HS-5 (cell line): ENCODE results near the gene PI3.
"Not testable (repeated sequence)": the region's sequence is repeated elsewhere in the genome, so short reads cannot be mapped to it uniquely, and the experiment has no call there.

Source experiments
- DNase-seq: peaks from one replicate; pipeline ENCODE4 v3.0.0-alpha.2; 2012; ENCODE audit warnings: low read depth

Gene PI3, protein sequence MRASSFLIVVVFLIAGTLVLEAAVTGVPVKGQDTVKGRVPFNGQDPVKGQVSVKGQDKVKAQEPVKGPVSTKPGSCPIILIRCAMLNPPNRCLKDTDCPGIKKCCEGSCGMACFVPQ

DNA sequence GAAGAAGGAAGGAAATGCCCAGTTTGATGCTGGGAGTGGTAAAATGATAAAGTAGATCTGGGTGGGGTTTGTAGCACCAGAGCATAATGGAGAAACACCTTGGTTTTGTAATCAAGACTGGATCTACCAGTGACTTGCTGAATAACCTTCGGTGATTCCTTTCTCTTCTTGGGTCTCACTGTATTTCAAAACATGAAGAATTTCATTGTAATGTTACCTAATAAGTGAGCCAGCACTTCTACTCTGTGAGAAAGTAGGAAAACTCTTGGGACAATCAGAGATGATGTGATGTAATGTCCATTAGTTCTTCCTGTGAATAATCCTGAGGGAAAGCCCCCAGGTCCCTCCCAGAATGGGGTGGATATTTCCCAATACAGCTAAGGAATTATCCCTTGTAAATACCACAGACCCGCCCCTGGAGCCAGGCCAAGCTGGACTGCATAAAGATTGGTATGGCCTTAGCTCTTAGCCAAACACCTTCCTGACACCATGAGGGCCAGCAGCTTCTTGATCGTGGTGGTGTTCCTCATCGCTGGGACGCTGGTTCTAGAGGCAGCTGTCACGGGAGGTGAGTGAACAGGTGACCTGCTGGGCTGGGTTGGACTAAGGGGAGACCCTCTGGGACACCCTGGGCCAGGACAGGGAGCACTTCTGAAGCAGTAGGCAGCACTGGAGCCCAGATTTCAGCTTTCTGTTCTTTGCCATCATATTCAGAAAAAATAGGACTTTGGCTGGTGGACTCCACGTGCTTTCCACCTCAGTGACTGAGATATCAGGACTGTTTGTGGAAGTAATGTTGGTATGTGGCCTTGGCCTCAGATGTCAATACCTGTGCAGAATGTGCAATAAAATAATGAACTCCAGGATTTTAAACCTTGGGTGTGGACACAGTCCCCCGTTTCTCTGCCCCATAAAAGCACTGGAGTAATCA, at the start of gene PI3:
TSS of gene PI3 (plus strand) at position 469 of the 931 bp plus-strand sequence. CDS start at position 490, 21 bp downstream.
- peak; percentile 45 for DNase-seq

DNA sequence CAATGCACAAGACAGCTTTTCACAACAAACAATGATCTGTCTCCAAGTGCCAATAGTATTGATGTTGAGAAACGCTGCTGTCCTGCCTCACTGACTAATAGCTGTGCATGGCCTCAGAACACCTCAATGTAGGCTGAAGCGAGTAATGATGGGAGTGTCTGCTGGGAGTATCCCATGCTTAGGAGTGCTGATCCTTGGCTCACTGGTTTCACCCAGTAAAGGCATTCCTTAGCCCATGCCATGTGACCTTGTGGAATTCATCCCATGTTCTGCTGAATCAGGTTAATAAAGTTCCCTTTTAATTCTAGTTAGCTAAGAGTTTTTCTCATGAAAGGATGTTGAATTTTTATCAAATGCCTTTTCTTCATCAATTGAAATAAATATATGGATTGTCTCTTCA, 46.6 kb upstream of the PI3 start:
- DNase-seq: peak; percentile 69

DNA sequence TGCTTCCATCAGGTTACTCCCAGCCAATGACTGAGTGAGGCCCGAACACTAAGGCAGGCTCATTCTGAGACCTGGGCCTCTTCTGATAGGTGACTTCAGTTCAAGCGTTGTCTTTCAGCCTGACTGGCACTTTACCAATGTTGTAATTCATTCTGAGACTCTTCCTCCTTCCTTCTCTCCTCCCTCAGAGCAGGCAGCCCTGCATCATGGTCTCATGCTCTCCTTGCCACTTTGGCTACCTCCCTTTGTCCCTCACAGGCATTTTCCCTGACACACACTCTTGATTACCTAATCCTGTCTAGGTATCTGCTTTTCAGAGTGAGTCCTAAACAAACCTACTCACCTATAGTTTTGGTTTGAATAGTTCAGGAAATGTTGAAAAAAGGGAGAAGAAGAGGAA, 37.8 kb upstream of the PI3 start:
- DNase-seq: no peak

DNA sequence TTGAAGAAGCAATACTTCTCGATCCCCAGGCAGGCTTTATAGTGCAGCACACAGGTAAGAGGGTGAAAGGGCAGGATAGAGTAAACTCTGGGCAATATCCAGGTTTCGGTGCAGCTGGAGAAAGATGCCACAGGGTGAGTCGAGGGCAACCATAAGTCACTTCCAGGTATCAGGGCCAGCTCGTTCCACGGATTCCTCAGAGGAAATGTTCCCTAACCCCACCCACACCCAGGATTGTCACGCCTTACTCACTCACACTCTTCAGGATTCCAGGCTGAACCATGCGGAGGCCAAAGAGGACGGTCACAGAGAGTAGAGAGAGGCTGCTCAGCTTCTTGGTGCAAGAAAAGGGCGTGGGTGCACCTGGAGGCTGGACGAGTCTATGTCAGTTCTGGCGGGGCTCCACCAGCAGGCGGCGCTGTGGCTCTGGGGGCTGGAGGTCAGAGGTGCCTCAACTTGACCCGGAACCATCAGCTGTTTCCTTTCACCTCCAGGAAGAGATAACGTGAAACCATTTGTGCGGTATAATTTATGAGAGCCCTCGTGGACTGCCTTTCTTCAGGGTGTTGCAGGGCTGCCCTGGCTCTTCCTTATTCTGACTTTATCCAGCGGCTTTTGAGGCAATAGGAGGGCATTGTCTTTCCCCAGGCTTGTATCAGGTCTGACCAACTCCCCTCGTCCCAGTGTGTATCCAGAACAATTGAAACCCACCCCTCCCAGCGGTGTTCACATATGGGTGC, 36.0 kb upstream of the PI3 start:
- no peak for DNase-seq

DNA sequence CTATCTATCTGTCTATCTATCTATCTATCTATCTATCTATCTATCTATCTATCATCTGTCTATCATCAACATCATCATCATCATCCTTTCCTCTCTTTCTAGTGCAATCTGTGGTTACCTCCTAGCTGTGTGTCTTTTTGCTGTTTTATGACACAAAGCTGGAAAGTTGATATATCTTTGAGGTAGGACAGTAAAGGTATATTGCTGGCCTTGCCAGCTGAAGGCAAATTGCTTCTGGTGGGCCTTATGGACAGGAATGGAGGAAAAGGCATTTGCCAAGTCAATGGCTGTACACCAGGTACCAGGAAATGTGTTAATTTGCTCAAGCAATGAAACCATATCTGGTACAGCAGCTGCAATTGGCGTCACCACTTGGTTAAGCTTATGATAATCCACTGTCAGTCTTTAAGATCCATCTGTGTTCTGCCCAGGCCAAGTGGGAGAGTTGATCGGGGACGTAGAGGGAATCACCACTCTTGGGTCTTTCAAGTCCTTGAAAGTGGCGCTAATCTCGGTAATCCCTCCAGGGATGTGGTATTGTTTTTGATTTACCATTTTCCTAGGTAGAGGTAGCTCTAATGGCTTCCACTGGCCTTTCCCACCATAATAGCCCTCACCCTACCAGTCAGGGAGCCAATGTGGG, 34.8 kb upstream of the PI3 start:
- not testable (repeated sequence) for DNase-seq

DNA sequence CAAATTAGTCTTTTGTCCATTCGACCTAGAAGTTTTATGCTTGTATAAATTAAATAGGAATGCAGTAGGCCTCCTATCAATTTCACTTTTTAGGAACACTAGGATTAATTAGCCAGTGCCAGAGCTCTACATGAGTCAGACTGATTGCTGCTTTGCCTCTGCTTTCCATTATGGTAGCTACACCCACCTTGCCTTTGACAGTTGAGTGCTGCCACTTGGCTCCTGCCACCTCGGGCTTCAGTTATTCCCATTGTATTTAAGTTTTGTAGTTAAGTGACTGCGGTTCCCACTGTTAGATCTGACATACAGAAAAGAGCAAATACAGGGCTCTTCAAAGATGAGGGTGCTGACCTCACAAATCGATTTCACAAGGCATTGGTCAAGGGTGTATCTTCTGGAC, 33.9 kb upstream of the PI3 start:
- no peak for DNase-seq

DNA sequence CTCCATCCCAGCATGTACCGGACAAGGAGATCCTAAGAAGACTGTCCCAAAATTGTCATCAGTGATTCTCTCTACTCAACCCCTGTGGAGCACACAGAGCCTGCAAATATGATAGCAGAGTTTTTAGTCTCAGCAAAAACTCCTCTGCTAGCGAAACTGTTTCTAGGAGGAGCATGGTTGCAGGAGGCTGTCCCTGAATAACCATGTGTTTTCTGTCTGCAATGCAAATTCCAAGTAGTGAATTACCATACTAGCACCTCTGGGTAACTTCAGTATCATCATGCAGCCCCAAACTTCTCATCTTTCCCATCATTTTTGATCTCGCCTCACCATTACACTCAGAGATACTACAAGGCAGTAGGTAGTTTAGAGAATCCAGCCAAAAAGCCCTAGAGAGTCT, 25.6 kb upstream of the PI3 start:
- DNase-seq: no peak

DNA sequence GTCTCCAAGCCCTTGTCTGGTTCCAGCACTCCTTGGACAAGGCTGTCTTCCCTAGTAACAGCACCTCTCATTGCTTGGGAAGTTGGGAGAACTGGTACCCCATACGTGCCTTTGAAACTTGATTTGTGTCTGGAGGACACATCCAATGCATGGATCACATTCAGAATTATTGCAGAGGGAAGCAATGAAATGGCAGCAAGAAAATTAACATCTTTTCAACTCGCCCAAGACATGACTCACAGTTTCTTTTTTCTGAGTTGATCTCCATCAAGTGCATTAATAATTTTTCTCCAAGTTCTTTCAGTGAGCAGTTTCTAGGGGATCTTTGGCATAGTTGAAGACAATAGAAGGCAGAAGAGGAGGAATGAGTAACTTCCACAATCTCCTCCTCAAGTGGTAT, 22.3 kb upstream of the PI3 start:
- DNase-seq: no peak

DNA sequence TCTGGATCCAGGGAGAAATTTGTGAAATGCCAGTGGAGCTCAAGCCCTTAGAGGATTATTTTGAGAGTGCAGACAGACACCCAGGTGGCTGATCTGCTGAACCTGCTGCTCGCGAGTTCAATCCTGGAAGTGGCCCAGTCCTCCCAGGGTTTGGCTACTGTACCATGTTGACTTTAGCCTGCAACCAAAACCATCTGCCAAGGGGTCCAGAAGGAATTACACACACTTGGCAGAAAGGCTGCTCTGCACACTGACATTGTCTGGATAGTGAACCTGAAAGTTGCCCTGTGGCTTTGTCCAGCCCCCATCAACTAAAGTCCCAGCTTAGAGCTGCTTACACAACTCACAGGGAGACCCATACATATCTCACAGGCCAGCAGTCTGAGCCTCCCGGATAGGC, 21.6 kb upstream of the PI3 start:
- DNase-seq: no peak

DNA sequence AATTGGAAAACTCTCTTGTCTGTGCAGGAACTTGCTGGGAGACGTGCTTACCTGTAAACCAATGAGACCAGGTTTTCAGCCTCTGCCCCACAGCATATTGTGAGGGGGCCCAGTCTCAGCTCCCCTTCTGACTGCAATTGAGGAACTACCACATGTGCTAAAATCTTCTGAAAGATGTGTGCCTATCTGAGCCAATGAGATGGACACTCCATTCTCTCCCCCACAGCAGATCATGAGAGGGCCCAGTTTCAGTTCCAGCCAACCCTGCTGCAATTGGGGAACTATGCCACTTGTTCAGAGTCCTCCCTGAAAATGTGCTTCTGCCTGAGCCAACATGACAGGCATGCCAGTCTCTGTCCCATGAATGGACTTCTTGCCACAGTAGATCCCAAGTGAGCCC, 20.9 kb upstream of the PI3 start:
- DNase-seq: no peak

DNA sequence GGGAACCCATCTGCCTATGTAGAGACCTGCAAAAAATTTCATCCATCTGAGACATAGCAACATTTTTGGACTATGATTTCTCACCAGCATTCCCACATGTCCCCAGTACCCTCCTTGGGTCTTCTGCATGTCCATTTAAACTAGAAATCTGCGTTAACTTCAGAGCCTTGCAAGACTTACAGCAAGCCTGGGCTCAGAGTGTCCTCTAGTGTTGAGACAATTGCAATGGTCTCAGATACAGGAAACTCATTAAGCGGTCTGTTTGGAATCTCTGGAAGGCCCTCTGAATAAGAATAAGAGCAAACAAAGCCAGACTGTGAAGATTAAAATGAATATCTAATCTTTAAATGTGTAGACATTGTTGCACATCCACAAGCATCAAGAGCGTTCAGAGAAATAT, 20.5 kb upstream of the PI3 start:
- DNase-seq: no peak

DNA sequence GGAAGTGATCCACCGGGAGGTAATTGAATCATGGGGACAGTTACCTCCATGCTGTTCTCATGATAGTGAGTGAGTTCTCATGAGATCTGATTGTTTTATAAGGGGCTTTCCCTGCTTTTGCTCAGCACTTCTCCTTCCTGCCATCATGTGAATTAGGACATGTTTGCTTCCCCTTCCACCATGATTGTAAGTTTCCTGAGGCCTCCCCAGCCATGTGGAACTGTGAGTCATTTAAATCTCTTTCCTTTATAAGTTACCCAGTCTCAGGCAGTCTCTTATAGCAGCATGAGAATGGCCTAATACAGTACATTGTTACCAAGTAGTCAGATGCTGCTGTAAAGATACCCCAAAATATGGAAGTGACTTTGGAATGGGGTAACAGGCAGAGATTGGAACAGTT, 19.9 kb upstream of the PI3 start:
- not testable (repeated sequence) for DNase-seq

DNA sequence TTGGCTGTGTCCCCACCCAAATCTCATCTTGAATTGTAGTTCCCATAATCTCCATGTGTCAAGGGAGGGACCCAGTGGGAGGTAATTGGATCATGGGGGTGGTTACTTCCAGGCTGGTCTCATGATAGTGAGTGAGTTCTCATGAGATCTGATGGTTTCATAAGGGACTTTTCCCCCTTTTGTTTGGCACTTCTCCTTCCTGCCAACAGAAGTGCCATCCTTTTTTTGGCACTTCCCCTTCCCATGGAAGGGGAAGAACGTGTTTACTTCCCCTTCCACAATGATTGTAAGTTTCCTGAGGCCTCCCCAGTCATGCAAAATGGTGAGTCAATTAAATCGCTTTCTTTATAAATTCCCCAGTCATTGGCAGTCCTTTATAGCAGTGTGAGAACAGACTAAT, 18.0 kb upstream of the PI3 start:
- no peak for DNase-seq

DNA sequence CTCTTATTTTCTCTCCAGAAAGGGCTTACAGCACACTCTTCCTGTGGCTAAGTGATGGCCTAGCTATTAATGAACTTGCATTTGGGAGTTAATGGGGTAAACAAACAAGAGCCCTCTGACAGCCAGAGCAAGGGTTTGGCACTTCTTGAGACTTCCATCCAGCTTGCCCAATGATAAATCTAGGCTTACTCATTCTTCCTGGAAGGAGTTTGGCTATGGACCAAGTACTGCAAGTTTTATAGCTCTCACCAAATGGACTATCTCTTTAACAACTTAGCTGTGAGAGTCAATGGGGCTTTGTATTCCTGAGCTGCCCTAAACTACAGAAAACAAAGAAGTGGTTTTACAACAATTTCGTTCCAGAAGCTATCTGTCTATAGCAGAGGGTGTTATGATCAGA, 16.7 kb upstream of the PI3 start:
- peak; percentile 65 for DNase-seq

DNA sequence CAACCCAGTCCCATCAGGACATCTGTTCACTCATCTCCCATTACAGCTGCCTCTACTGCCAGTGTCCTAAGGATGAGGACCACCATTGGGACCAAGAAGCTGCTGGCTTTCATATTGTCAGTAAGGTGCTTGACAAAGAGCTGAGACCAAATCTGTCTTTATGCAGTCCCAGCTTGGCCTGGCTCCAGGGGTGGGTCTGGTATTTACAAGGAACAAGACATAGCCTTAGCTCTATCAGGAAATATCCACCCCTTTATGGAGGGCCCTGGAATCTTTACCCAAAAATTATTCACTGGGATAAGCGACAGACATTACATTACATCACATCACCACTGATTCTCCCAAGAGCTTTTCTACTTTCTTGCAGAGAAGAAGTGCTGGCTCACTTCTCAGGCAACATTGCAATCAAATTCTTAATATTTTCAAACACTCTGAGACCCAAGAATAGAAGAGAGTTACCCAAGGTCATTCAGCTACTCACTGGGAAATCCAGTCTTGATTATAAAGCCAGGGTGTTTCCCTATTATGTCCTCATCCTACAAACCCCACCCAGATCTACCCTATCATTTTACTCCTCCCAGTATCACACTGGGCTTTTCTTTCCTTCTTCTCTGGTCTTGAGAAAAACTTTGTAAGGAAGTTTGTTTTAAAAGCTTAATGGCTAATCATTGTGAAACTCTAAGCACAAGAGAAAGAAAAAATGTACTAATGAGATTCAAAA, 11.5 kb upstream of the PI3 start:
- DNase-seq: no peak

DNA sequence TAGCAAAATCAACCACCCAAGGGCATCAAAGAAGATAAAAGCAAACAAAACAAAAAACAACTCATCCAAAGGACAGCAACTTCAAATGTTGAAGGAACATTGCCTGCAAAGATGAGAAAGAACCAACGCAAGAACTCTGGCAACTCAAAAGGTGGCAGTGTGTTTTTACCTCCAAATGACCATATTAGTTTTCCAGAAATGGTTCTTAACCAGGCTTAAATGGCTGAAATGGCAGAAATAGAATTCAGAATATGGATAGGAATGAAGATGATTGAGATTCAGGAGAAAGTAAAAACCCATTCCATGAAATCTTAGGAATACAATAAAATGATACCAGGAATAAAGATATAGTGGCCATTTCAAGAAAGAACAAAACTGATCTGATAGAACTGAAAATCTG, 9.8 kb upstream of the PI3 start:
- no peak for DNase-seq

DNA sequence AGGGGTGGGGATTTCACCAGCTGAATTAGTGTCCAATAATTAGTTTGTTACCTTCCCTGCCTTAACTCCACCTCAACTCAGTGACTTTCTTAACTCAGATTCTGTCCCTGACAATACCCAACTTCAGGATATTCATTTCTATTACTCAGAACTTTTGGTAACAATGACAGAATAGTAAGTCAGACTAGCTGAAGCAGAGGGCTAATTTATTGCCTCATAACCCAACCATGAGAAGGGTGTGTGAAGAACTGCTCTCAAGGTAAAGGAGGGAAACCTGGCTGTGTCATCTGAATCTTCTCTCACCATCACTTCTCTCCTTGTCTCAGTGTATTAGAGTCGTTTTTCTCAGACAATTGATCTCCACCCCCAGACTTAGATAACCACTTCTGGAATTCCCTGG, 1.2 kb upstream of the PI3 start:
- DNase-seq: no peak

DNA sequence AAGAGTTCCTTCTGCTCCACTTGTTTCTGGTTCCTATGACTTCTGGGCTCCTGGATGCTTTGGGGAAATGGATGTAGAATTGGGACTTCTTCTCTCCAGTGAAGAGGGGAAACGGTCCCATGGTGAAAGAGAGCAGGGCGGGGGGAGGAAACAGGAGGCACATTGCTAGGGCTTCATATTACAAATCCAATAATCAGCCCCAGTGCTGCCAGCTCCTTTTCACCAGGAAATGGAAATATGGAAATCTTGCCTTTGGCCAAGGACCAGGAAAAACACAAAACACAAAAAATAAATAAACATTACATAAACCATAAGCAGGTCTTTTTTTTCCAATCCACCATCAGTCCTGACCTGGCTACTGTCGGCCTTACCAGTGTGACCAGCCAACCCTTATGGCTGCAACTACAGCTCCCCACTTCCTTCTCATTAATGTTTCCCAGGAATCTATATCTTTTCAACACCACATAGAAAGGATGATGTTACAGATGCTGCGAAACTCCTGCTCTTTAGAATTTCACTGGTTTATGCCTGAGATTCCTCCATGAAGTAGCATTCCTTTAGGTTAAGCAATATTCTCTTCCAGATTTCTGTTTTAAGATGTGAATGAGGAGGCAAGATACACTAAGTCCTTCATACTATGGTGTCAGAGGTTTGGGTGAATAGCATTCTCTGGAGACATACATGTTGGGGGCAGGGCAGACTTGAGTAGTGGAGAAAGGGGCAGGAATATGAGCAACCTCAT, 2.0 kb downstream of the PI3 start:
- no peak for DNase-seq

DNA sequence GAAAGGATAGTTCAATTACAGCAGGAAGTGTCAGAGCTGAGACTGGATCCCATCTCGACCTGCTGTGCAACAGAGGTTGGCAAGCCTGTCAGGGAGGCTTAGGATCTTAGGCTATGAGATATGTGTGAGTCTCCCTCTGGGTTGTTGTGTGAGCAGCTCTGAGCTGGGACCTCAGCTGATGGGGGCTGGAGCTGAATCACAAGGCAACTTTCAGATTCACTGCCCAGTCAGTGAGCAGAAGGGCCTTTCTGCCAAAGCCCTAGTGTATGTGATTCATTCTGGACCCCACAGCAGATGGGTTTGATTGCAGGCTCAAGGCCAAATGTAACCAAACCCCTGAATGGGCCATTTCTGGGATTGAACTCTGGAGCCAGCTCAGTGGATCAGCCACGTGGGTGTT, 4.5 kb downstream of the PI3 start:
- no peak for DNase-seq

DNA sequence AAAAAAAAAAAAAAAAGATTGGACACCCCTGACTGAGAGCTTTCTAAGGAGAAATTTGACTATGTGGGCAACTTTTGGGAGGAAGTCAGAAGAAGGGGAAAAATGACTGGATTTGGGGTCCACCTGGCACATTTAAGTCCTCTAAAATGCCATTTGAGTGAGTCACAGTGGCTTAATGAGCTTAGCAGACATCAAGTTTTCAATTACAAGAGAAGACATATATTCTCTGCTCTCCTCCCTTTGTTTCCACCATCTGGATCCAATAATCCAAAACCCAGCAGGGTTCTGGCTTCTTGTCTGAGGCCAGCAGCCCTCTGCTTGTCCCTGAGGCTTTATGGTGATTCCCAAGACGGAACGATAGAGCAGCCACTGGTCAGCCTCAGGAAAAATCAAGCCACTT, 6.9 kb downstream of the PI3 start:
- peak; percentile 60 for DNase-seq

DNA sequence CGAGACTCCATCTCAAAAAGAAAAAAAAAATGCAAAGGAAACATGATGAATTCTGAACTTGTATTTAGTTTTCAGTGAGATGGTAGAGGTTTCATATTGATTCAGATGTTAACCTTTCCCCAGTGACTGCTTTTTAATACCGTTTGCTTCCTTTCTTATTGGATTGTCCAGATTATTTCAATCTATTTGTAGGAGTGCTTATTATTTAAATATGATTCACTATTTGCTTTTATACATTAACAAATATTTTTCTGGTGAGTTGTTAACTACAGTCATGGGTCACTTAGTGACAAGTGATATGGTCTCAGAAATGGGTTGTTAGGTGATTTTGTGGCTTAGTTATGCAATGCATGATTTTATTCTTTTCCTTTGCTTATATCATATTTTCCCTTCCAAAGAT, 8.4 kb downstream of the PI3 start:
- DNase-seq: no peak
